Gastroesophageal sphincter (tissue), 4 donors: Measurements from ENCODE around the gene LAMB1. TPM values are rescaled to one million over a fixed set of nuclear protein-coding genes. Genes with fewer than 3 reads are reported as not detected.

Source experiments
- ATAC-seq: fragments of 150-250 bp; one replicate; pipeline ENCODE4 v1.9.1; 2016; ENCODE audit warnings: mild to moderate bottlenecking, moderate library complexity
- H3K27ac ChIP-seq, 4 donors: fragments of 200-600 bp; sonication (generic) in 3 of 4; 1 replicate in 3 of 4; 2 replicates in 1 of 4; pipeline ENCODE4 v1.5.1; 2016 to 2019
- H3K27me3 ChIP-seq: fragments of 200-600 bp; sonication (generic); one replicate; pipeline ENCODE4 v1.5.1; 2019
- H3K36me3 ChIP-seq, 2 donors: fragments of 200-600 bp; sonication (generic); one replicate each; pipeline ENCODE4 v1.5.1; 2019; ENCODE audit warnings: control low read depth in 1 of 2
- H3K4me1 ChIP-seq, 3 donors: fragments of 200-600 bp; sonication (generic); 1 replicate in 2 of 3; 2 replicates in 1 of 3; pipeline ENCODE4 v1.5.1; 2016 to 2019; ENCODE audit warnings: control low read depth in 2 of 3
- H3K4me3 ChIP-seq, 2 donors: fragments of 200-600 bp; sonication (generic); one replicate each; pipeline ENCODE4 v1.5.1; 2019; ENCODE audit warnings: mild to moderate bottlenecking in 1 of 2, moderate library complexity in 1 of 2
- H3K9me3 ChIP-seq, 3 donors: fragments of 200-600 bp; sonication (generic); one replicate each; pipeline ENCODE4 v1.5.1; 2017 to 2019; ENCODE audit warnings: control low read depth in 2 of 3
- EP300 ChIP-seq: sonication (generic); formaldehyde crosslinking; IDR thresholded peaks from one replicate; pipeline ENCODE4 v1.6.1; 2017; ENCODE audit warnings: antibody characterized with exemption, mild to moderate bottlenecking
- POLR2A ChIP-seq, 2 donors: fragments of 450-650 bp; IDR thresholded peaks; one replicate each; pipeline ENCODE4 v1.6.1; 2017; ENCODE audit warnings: antibody characterized with exemption in 2 of 2, mild to moderate bottlenecking in 2 of 2, moderate library complexity in 1 of 2
- POLR2AphosphoS5 ChIP-seq: sonication (generic); formaldehyde crosslinking; IDR thresholded peaks from one replicate; pipeline ENCODE4 v1.6.1; 2017; ENCODE audit warnings: antibody characterized with exemption
- WGBS, 2 donors: methylation state at CpG; one replicate each; pipeline ENCODE4 v1.1.5; 2018; ENCODE audit warnings: low coverage in 1 of 2; 5-methylcytosine and 5-hydroxymethylcytosine counted together
- total RNA-seq, 4 donors: library from RNA; depleted of rRNA; stranded (reverse); fragments of >200 nt; gene quantifications; one replicate each; pipeline ENCODE4 v1.1.0, GENCODE V29; 2016
- TF ChIP-seq, protein P1 (sequence below), 4 experiments: fragments of 200-600 bp in 2 of 4; fragments of 450-650 bp in 2 of 4; sonication (generic) in 1 of 4; IDR thresholded peaks; one replicate each; pipeline ENCODE4 v1.5.1; 2017 to 2019; ENCODE audit warnings: antibody characterized with exemption in 4 of 4, mild to moderate bottlenecking in 2 of 4, moderate library complexity in 2 of 4

Gene LAMB1
- total RNA-seq, 4 donors from 2014 or later, result 130 to 193 (median 179) TPM

GRCh38 chr7:107917763-107918651 is 85.0 kb downstream of the LAMB1 start:
- TF ChIP-seq POLR2AphosphoS5 (no peak), EP300 (no peak), POLR2A (IDR thresholded peaks at IDR 0.05) (no peak)
- TF ChIP-seq, protein P1, sequence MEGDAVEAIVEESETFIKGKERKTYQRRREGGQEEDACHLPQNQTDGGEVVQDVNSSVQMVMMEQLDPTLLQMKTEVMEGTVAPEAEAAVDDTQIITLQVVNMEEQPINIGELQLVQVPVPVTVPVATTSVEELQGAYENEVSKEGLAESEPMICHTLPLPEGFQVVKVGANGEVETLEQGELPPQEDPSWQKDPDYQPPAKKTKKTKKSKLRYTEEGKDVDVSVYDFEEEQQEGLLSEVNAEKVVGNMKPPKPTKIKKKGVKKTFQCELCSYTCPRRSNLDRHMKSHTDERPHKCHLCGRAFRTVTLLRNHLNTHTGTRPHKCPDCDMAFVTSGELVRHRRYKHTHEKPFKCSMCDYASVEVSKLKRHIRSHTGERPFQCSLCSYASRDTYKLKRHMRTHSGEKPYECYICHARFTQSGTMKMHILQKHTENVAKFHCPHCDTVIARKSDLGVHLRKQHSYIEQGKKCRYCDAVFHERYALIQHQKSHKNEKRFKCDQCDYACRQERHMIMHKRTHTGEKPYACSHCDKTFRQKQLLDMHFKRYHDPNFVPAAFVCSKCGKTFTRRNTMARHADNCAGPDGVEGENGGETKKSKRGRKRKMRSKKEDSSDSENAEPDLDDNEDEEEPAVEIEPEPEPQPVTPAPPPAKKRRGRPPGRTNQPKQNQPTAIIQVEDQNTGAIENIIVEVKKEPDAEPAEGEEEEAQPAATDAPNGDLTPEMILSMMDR (IDR thresholded peaks at IDR 0.05), result no peak
- peaks cover 0 to 17% (median 4%) of the 10 kb centered on the region in 3 donors for H3K4me1 ChIP-seq
- H3K4me3 ChIP-seq, result no peak overlapping the region
- no peaks in the 10 kb centered on the region for H3K9me3 ChIP-seq
- 66 to 78% methylated on average over 3 of the region's 3 CpGs for WGBS, 2 donors
- no peak overlapping the region for H3K27ac ChIP-seq
- no peaks in the 10 kb centered on the region for H3K27me3 ChIP-seq
- peaks cover 2 to 61% of the 10 kb centered on the region in 2 donors for H3K36me3 ChIP-seq
- ATAC-seq, result no peak

GRCh38 chr7:107915541-107915940 is 87.4 kb downstream of the LAMB1 start:
- no peak for TF ChIP-seq POLR2A (IDR thresholded peaks at IDR 0.05)
- TF ChIP-seq, protein P1 (IDR thresholded peaks at IDR 0.05), result no peak
- TF ChIP-seq POLR2AphosphoS5, result no peak
- no peak for TF ChIP-seq EP300
- Histone ChIP-seq H3K4me3 (no peak overlapping the region), H3K27ac (no peak overlapping the region), H3K36me3 (peaks cover 2 to 62% of the 10 kb centered on the region in 2 donors), H3K9me3 (no peaks in the 10 kb centered on the region), H3K4me1 (peaks cover 0 to 10% (median 4%) of the 10 kb centered on the region in 3 donors), H3K27me3 (no peaks in the 10 kb centered on the region)
- ATAC-seq, result no peak
- 81 to 100% methylated on average over 2 of the region's 2 CpGs for WGBS, 2 donors

DNA sequence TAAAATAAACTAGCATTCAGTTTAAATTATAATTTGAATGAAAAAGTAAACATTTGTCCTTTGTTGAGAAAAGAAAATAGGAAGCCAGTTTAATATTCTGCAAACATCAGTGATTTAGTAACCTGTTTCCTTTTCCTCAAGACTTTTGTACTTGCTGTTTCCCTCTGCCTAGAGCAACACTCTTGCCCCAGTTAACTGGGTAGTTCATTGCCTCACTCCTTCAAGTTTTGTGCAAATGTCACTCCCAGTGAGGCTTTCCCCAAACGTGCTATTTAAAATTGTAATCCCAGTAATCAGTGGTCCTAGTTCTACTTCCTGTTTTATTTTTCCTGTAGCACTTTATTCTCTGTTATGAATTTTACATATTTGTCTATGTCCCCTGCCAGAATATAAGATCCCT is 88.1 kb downstream of the LAMB1 start:
- Histone ChIP-seq H3K4me3 (no peak overlapping the region), H3K9me3 (no peaks in the 10 kb centered on the region), H3K4me1 (peaks cover 0 to 5% (median 0%) of the 10 kb centered on the region in 3 donors), H3K27ac (no peak overlapping the region), H3K36me3 (peaks cover 2 to 69% of the 10 kb centered on the region in 2 donors), H3K27me3 (no peaks in the 10 kb centered on the region)
- peak; percentile 51 for ATAC-seq
- 19 to 27% methylated on average over 1 of the region's 1 CpG for WGBS, 2 donors
- TF ChIP-seq, protein P1 (IDR thresholded peaks at IDR 0.05), result no peak
- TF ChIP-seq POLR2A (IDR thresholded peaks at IDR 0.05) (no peak), EP300 (no peak), POLR2AphosphoS5 (no peak)

- peaks cover 0 to 11% (median 0%) of the 10 kb centered on the region in 3 donors for H3K4me1 ChIP-seq
- no peak for ATAC-seq
- H3K4me3 ChIP-seq, result no peak overlapping the region
- TF ChIP-seq EP300, result no peak
- TF ChIP-seq POLR2A (IDR thresholded peaks at IDR 0.05), result no peak
- no peak for TF ChIP-seq POLR2AphosphoS5
- TF ChIP-seq, protein P1 (IDR thresholded peaks at IDR 0.05), result no peak
- no peaks in the 10 kb centered on the region for H3K9me3 ChIP-seq
- 97 to 100% methylated on average over 2 of the region's 2 CpGs for WGBS, 2 donors
- no peaks in the 10 kb centered on the region for H3K27me3 ChIP-seq
- H3K27ac ChIP-seq, result no peak overlapping the region
- H3K36me3 ChIP-seq, result peaks cover 2 to 68% of the 10 kb centered on the region in 2 donors
These were observed 89.1 kb downstream of the LAMB1 start for GRCh38 chr7:107913851-107914250.

GRCh38 chr7:107911981-107912380 is 91.0 kb downstream of the LAMB1 start:
- peaks cover 0 to 68% of the 10 kb centered on the region in 2 donors for H3K36me3 ChIP-seq
- WGBS, 2 donors, result 67 to 100% methylated on average over 2 of the region's 2 CpGs

More at GRCh38 chr7:107911981-107912380, 91.0 kb downstream of the LAMB1 start:
- Histone ChIP-seq H3K27ac (no peak overlapping the region), H3K4me3 (no peak overlapping the region), H3K4me1 (peaks cover 0 to 23% (median 0%) of the 10 kb centered on the region in 3 donors), H3K9me3 (no peaks in the 10 kb centered on the region), H3K27me3 (no peaks in the 10 kb centered on the region)
- TF ChIP-seq, protein P1 (IDR thresholded peaks at IDR 0.05), result no peak
- no peak for TF ChIP-seq EP300
- TF ChIP-seq POLR2AphosphoS5, result no peak
- TF ChIP-seq POLR2A (IDR thresholded peaks at IDR 0.05), result no peak
- ATAC-seq, result no peak
